ENCODE data around the gene OPRL1.

The OPRL1 gene

GRCh38 chr20:64042054-64042781, 37.7 kb upstream of the OPRL1 start:
- no peak for DNase-seq (ENCODE audit: low read depth)

GRCh38 chr20:64043768-64044167, 36.1 kb upstream of the OPRL1 start:
- no peak for DNase-seq (ENCODE audit: low read depth)

- no peak for DNase-seq (ENCODE audit: low read depth)
Measured at GRCh38 chr20:64044484-64045247, 35.2 kb upstream of the OPRL1 start.

GRCh38 chr20:64045346-64046011, 34.4 kb upstream of the OPRL1 start:
- no peak for DNase-seq (ENCODE audit: low read depth)

- DNase-seq (ENCODE audit: low read depth), result no peak
Measured at GRCh38 chr20:64047046-64047389, 32.9 kb upstream of the OPRL1 start.

- no peak for DNase-seq (ENCODE audit: low read depth)
Measured at GRCh38 chr20:64047968-64048401, 31.9 kb upstream of the OPRL1 start.

- DNase-seq (ENCODE audit: low read depth), result no peak
Measured at GRCh38 chr20:64048402-64049044, 31.4 kb upstream of the OPRL1 start.

GRCh38 chr20:64049060-64049877, 30.6 kb upstream of the OPRL1 start, which contains the start of gene SOX18:
TSS of gene SOX18 (minus strand) at chr20:64049639. CDS start at chr20:64049516, 123 bp downstream.
- DNase-seq (ENCODE audit: low read depth), result no peak

- no peak for DNase-seq (ENCODE audit: low read depth)
Measured at GRCh38 chr20:64049878-64050260, 30.0 kb upstream of the OPRL1 start.

- no peak for DNase-seq (ENCODE audit: low read depth)
Measured at GRCh38 chr20:64050261-64051032, 29.4 kb upstream of the OPRL1 start.

GRCh38 chr20:64051033-64051452, 28.8 kb upstream of the OPRL1 start:
- no peak for DNase-seq (ENCODE audit: low read depth)

GRCh38 chr20:64051561-64052325, 28.1 kb upstream of the OPRL1 start:
- no peak for DNase-seq (ENCODE audit: low read depth)

GRCh38 chr20:64052326-64052722, 27.6 kb upstream of the OPRL1 start:
- DNase-seq (ENCODE audit: low read depth), result no peak

- no peak for DNase-seq (ENCODE audit: low read depth)
Measured at GRCh38 chr20:64052987-64053840, 26.7 kb upstream of the OPRL1 start.

- DNase-seq (ENCODE audit: low read depth), result no peak
Measured at GRCh38 chr20:64053841-64054661, 25.8 kb upstream of the OPRL1 start.

GRCh38 chr20:64055396-64055892, 24.4 kb upstream of the OPRL1 start:
- no peak for DNase-seq (ENCODE audit: low read depth)

GRCh38 chr20:64055893-64056638, 23.8 kb upstream of the OPRL1 start:
- DNase-seq (ENCODE audit: low read depth), result no peak

- DNase-seq (ENCODE audit: low read depth), result no peak
Measured at GRCh38 chr20:64056639-64056888, 23.3 kb upstream of the OPRL1 start.

All from stimulated activated CD8-positive, alpha-beta memory T cell treated with anti-CD3 and anti-CD28 coated beads, Interleukin-12 subunit alpha, Interleukin-12 subunit beta, amount 100 ng/mL, for 1 hour (primary cell).